DOHH2 (cell line): ENCODE results near the gene CFC1B.
"Not testable (repeated sequence)": the region's sequence is repeated elsewhere in the genome, so short reads cannot be mapped to it uniquely, and the experiment has no call there.

Experiments
- EZH2phosphoT487 ChIP-seq: fragments of 200-600 bp; sonication (generic); IDR thresholded peaks from 2 replicates; pipeline ENCODE4 v1.6.1; 2017; ENCODE audit warnings: borderline replicate concordance, mild to moderate bottlenecking, antibody characterized with exemption, low read length, moderate library complexity, mixed read lengths
- TF ChIP-seq, protein P1 (sequence below): fragments of 200-600 bp; sonication (generic); IDR thresholded peaks from one replicate; pipeline ENCODE4 v1.5.1; 2014; ENCODE audit warnings: antibody characterized with exemption, mild to moderate bottlenecking, low read depth, low read length; ENCODE audit not compliant: poor library complexity, severe bottlenecking

DNA sequence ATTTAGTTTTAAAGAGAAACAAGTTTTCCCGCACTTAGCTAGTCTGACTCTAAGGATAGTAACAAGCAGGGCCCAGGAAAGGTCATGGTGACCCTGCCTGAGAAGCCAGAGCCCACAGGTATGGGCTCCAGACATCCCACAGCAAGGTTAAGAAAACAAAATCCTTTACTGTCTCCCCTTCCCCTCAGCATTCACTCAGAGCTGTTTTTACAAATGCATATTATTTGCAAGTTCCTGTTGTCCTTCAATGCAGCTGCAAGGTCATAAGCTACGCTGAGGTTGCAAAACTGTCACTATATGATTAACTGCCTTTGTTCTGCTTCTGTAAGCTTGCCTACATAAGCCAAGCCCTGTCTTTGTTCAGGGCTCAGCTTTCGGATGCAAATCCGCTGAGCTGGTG is 29.9 kb upstream of the CFC1B start:
- TF ChIP-seq, protein P1, sequence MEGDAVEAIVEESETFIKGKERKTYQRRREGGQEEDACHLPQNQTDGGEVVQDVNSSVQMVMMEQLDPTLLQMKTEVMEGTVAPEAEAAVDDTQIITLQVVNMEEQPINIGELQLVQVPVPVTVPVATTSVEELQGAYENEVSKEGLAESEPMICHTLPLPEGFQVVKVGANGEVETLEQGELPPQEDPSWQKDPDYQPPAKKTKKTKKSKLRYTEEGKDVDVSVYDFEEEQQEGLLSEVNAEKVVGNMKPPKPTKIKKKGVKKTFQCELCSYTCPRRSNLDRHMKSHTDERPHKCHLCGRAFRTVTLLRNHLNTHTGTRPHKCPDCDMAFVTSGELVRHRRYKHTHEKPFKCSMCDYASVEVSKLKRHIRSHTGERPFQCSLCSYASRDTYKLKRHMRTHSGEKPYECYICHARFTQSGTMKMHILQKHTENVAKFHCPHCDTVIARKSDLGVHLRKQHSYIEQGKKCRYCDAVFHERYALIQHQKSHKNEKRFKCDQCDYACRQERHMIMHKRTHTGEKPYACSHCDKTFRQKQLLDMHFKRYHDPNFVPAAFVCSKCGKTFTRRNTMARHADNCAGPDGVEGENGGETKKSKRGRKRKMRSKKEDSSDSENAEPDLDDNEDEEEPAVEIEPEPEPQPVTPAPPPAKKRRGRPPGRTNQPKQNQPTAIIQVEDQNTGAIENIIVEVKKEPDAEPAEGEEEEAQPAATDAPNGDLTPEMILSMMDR = not testable (repeated sequence)
- TF ChIP-seq EZH2phosphoT487 = not testable (repeated sequence)
